HL-60 (cell line): Measurements from ENCODE around the gene OR52L1.

Source experiments
- GABPA ChIP-seq: IDR thresholded peaks from 2 replicates; pipeline ENCODE4 v1.6.1; 2012; ENCODE audit warnings: low read depth
- POLR2AphosphoS5 ChIP-seq: IDR thresholded peaks from 2 replicates; pipeline ENCODE4 v1.6.1; 2012; ENCODE audit warnings: low read depth
- REST ChIP-seq: IDR thresholded peaks from 2 replicates; pipeline ENCODE4 v1.6.1; 2012; ENCODE audit warnings: low read depth; ENCODE audit not compliant: insufficient replicate concordance
- SPI1 ChIP-seq: IDR thresholded peaks from 2 replicates; pipeline ENCODE4 v1.6.1; 2012; ENCODE audit warnings: low read depth, mild to moderate bottlenecking, borderline replicate concordance
- TF ChIP-seq, protein P1 (sequence below): IDR thresholded peaks from one replicate; pipeline ENCODE4 v1.5.1; 2011; ENCODE audit warnings: low read length, control low read depth, inconsistent platforms; ENCODE audit not compliant: insufficient read depth

DNA sequence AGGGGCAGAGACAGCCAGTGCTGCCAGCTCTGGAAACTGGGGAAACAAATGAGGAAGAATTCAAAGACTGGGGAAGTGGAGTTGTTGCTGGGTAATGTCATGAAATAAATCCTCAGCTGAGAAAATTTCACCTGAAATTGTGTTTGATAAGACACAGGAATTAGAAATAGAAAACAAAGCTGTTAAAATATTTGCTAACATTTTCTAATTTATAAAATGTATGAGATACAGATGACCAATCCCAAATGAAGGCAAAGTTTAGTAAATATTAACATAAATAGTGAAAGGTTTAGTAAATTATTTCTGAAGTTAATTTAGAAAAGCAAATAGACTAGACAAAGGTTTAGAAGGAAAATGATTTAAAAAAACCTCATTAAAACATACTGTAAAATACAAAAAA, 18.4 kb downstream of the OR52L1 start, which contains the start of gene OR56A5:
- TF ChIP-seq, protein P1, sequence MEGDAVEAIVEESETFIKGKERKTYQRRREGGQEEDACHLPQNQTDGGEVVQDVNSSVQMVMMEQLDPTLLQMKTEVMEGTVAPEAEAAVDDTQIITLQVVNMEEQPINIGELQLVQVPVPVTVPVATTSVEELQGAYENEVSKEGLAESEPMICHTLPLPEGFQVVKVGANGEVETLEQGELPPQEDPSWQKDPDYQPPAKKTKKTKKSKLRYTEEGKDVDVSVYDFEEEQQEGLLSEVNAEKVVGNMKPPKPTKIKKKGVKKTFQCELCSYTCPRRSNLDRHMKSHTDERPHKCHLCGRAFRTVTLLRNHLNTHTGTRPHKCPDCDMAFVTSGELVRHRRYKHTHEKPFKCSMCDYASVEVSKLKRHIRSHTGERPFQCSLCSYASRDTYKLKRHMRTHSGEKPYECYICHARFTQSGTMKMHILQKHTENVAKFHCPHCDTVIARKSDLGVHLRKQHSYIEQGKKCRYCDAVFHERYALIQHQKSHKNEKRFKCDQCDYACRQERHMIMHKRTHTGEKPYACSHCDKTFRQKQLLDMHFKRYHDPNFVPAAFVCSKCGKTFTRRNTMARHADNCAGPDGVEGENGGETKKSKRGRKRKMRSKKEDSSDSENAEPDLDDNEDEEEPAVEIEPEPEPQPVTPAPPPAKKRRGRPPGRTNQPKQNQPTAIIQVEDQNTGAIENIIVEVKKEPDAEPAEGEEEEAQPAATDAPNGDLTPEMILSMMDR, result no peak
- TF ChIP-seq POLR2AphosphoS5, result no peak
- TF ChIP-seq SPI1, result no peak
- no peak for TF ChIP-seq REST
- TF ChIP-seq GABPA, result no peak
